Measurements from ENCODE around the gene MACO1.

MACO1 gene

GRCh38 chr1:25433389-25434186, 2.9 kb downstream of the MACO1 start:
- H3K79me1 ChIP-seq (ENCODE audit: low read length) = peaks cover 11% of the 10 kb centered on the region
- no peaks in the 10 kb centered on the region for H3K36me3 ChIP-seq (ENCODE audit: control insufficient read depth, insufficient read depth, low read length)
- H2BK120ac ChIP-seq (ENCODE audit: low read depth, low read length) = no peak overlapping the region
- H3K56ac ChIP-seq (ENCODE audit: low read length) = no peak overlapping the region
- H4K5ac ChIP-seq (ENCODE audit: low read length) = no peak overlapping the region
- peaks cover 35% of the 10 kb centered on the region for H3K79me2 ChIP-seq (ENCODE audit: control insufficient read depth, insufficient read depth, low read length)
- H2AK5ac ChIP-seq (ENCODE audit: low read length) = no peak overlapping the region
- no peak overlapping the region for H4K8ac ChIP-seq (ENCODE audit: low read depth, low read length)
- H3K27ac ChIP-seq (ENCODE audit: low read depth, low read length) = no peak overlapping the region
- no peaks in the 10 kb centered on the region for H3K27me3 ChIP-seq (ENCODE audit: insufficient read depth, low read length, poor library complexity)
- H3K4ac ChIP-seq (ENCODE audit: low read depth, low read length) = no peak overlapping the region
- no peak for DNase-seq
- H3K4me2 ChIP-seq (ENCODE audit: low read length) = no peak overlapping the region
- peak overlapping the region; percentile 48 for H3K23ac ChIP-seq (ENCODE audit: low read length)
- WGBS (ENCODE audit: extremely low coverage, insufficient coverage, low lambda C conversion rate) = no CpG with 5 or more reads among the region's 4 CpGs
- H2BK15ac ChIP-seq (replicated peaks; ENCODE audit: low read depth) = no peak overlapping the region
- H2BK5ac ChIP-seq (ENCODE audit: low read length) = no peak overlapping the region
- H3K9ac ChIP-seq (ENCODE audit: low read length) = peak overlapping the region; percentile 25
- no peaks in the 10 kb centered on the region for H3K4me1 ChIP-seq (ENCODE audit: control insufficient read depth, low read depth, low read length)
- H3K4me3 ChIP-seq (ENCODE audit: low read length) = no peak overlapping the region
- no peak overlapping the region for H3K18ac ChIP-seq (ENCODE audit: low read length)

GRCh38 chr1:25435397-25436108, 4.9 kb downstream of the MACO1 start:
- Histone ChIP-seq H3K4ac (ENCODE audit: low read depth, low read length) (no peak overlapping the region), H2AK5ac (ENCODE audit: low read length) (no peak overlapping the region), H3K23ac (ENCODE audit: low read length) (no peak overlapping the region), H3K4me1 (ENCODE audit: control insufficient read depth, low read depth, low read length) (no peaks in the 10 kb centered on the region), H3K4me3 (ENCODE audit: low read length) (no peak overlapping the region), H3K36me3 (ENCODE audit: control insufficient read depth, insufficient read depth, low read length) (no peaks in the 10 kb centered on the region), H2BK15ac (replicated peaks; ENCODE audit: low read depth) (no peak overlapping the region), H3K4me2 (ENCODE audit: low read length) (no peak overlapping the region), H2BK5ac (ENCODE audit: low read length) (no peak overlapping the region), H3K79me2 (ENCODE audit: control insufficient read depth, insufficient read depth, low read length) (peaks cover 35% of the 10 kb centered on the region), H4K5ac (ENCODE audit: low read length) (no peak overlapping the region), H4K8ac (ENCODE audit: low read depth, low read length) (no peak overlapping the region), H3K79me1 (ENCODE audit: low read length) (peaks cover 12% of the 10 kb centered on the region), H3K18ac (ENCODE audit: low read length) (no peak overlapping the region), H3K27me3 (ENCODE audit: insufficient read depth, low read length, poor library complexity) (no peaks in the 10 kb centered on the region), H3K56ac (ENCODE audit: low read length) (no peak overlapping the region), H3K27ac (ENCODE audit: low read depth, low read length) (no peak overlapping the region), H3K9ac (ENCODE audit: low read length) (no peak overlapping the region), H2BK120ac (ENCODE audit: low read depth, low read length) (no peak overlapping the region)
- no CpG with 5 or more reads among the region's 4 CpGs for WGBS (ENCODE audit: extremely low coverage, insufficient coverage, low lambda C conversion rate)
- no peak for DNase-seq

GRCh38 chr1:25437672-25438071, 7.0 kb downstream of the MACO1 start:
- no CpG with 5 or more reads among the region's 8 CpGs for WGBS (ENCODE audit: extremely low coverage, insufficient coverage, low lambda C conversion rate)
- H3K4ac ChIP-seq (ENCODE audit: low read depth, low read length) = no peak overlapping the region
- H3K4me3 ChIP-seq (ENCODE audit: low read length) = no peak overlapping the region
- H2BK15ac ChIP-seq (replicated peaks; ENCODE audit: low read depth) = no peak overlapping the region
- no peak overlapping the region for H3K23ac ChIP-seq (ENCODE audit: low read length)
- H3K18ac ChIP-seq (ENCODE audit: low read length) = no peak overlapping the region
- no peak overlapping the region for H3K27ac ChIP-seq (ENCODE audit: low read depth, low read length)
- no peak overlapping the region for H2BK5ac ChIP-seq (ENCODE audit: low read length)
- no peaks in the 10 kb centered on the region for H3K27me3 ChIP-seq (ENCODE audit: insufficient read depth, low read length, poor library complexity)
- no peak overlapping the region for H4K8ac ChIP-seq (ENCODE audit: low read depth, low read length)
- no peak for DNase-seq
- no peak overlapping the region for H3K56ac ChIP-seq (ENCODE audit: low read length)
- peaks cover 17% of the 10 kb centered on the region for H3K79me1 ChIP-seq (ENCODE audit: low read length)
- no peak overlapping the region for H3K4me2 ChIP-seq (ENCODE audit: low read length)
- no peaks in the 10 kb centered on the region for H3K36me3 ChIP-seq (ENCODE audit: control insufficient read depth, insufficient read depth, low read length)
- no peak overlapping the region for H4K5ac ChIP-seq (ENCODE audit: low read length)
- no peak overlapping the region for H3K9ac ChIP-seq (ENCODE audit: low read length)
- H2AK5ac ChIP-seq (ENCODE audit: low read length) = no peak overlapping the region
- H3K4me1 ChIP-seq (ENCODE audit: control insufficient read depth, low read depth, low read length) = peaks cover 6% of the 10 kb centered on the region
- no peak overlapping the region for H2BK120ac ChIP-seq (ENCODE audit: low read depth, low read length)
- H3K79me2 ChIP-seq (ENCODE audit: control insufficient read depth, insufficient read depth, low read length) = peaks cover 35% of the 10 kb centered on the region

- peaks cover 6% of the 10 kb centered on the region for H3K4me1 ChIP-seq (ENCODE audit: control insufficient read depth, low read depth, low read length)
- no CpG with 5 or more reads among the region's 6 CpGs for WGBS (ENCODE audit: extremely low coverage, insufficient coverage, low lambda C conversion rate)
- peaks cover 14% of the 10 kb centered on the region for H3K79me1 ChIP-seq (ENCODE audit: low read length)
- H2AK5ac ChIP-seq (ENCODE audit: low read length) = no peak overlapping the region
- H4K5ac ChIP-seq (ENCODE audit: low read length) = no peak overlapping the region
- no peak overlapping the region for H3K4me3 ChIP-seq (ENCODE audit: low read length)
- H3K56ac ChIP-seq (ENCODE audit: low read length) = no peak overlapping the region
- no peak overlapping the region for H2BK5ac ChIP-seq (ENCODE audit: low read length)
- no peak overlapping the region for H2BK15ac ChIP-seq (replicated peaks; ENCODE audit: low read depth)
- no peak overlapping the region for H3K4ac ChIP-seq (ENCODE audit: low read depth, low read length)
- H3K79me2 ChIP-seq (ENCODE audit: control insufficient read depth, insufficient read depth, low read length) = peaks cover 25% of the 10 kb centered on the region
- no peaks in the 10 kb centered on the region for H3K27me3 ChIP-seq (ENCODE audit: insufficient read depth, low read length, poor library complexity)
- H3K27ac ChIP-seq (ENCODE audit: low read depth, low read length) = no peak overlapping the region
- H3K23ac ChIP-seq (ENCODE audit: low read length) = no peak overlapping the region
- H4K8ac ChIP-seq (ENCODE audit: low read depth, low read length) = no peak overlapping the region
- no peak for DNase-seq
- no peak overlapping the region for H2BK120ac ChIP-seq (ENCODE audit: low read depth, low read length)
- H3K9ac ChIP-seq (ENCODE audit: low read length) = no peak overlapping the region
- H3K36me3 ChIP-seq (ENCODE audit: control insufficient read depth, insufficient read depth, low read length) = no peaks in the 10 kb centered on the region
- no peak overlapping the region for H3K4me2 ChIP-seq (ENCODE audit: low read length)
- no peak overlapping the region for H3K18ac ChIP-seq (ENCODE audit: low read length)
Measured at GRCh38 chr1:25439287-25439686, 8.6 kb downstream of the MACO1 start.

- peaks cover 12% of the 10 kb centered on the region for H3K79me2 ChIP-seq (ENCODE audit: control insufficient read depth, insufficient read depth, low read length)
- H2BK15ac ChIP-seq (replicated peaks; ENCODE audit: low read depth) = no peak overlapping the region
- H3K27ac ChIP-seq (ENCODE audit: low read depth, low read length) = no peak overlapping the region
- no peak overlapping the region for H3K56ac ChIP-seq (ENCODE audit: low read length)
- H3K9ac ChIP-seq (ENCODE audit: low read length) = no peak overlapping the region
- H3K36me3 ChIP-seq (ENCODE audit: control insufficient read depth, insufficient read depth, low read length) = no peaks in the 10 kb centered on the region
- no peak overlapping the region for H3K4ac ChIP-seq (ENCODE audit: low read depth, low read length)
- H3K23ac ChIP-seq (ENCODE audit: low read length) = no peak overlapping the region
- H2AK5ac ChIP-seq (ENCODE audit: low read length) = no peak overlapping the region
- no peaks in the 10 kb centered on the region for H3K27me3 ChIP-seq (ENCODE audit: insufficient read depth, low read length, poor library complexity)
- peaks cover 6% of the 10 kb centered on the region for H3K4me1 ChIP-seq (ENCODE audit: control insufficient read depth, low read depth, low read length)
- peak; percentile 38 for DNase-seq
- no peak overlapping the region for H2BK5ac ChIP-seq (ENCODE audit: low read length)
- H2BK120ac ChIP-seq (ENCODE audit: low read depth, low read length) = no peak overlapping the region
- H3K4me3 ChIP-seq (ENCODE audit: low read length) = no peak overlapping the region
- H3K18ac ChIP-seq (ENCODE audit: low read length) = no peak overlapping the region
- no peak overlapping the region for H4K5ac ChIP-seq (ENCODE audit: low read length)
- peaks cover 9% of the 10 kb centered on the region for H3K79me1 ChIP-seq (ENCODE audit: low read length)
- WGBS (ENCODE audit: extremely low coverage, insufficient coverage, low lambda C conversion rate) = no CpG with 5 or more reads among the region's 1 CpG
- no peak overlapping the region for H3K4me2 ChIP-seq (ENCODE audit: low read length)
- no peak overlapping the region for H4K8ac ChIP-seq (ENCODE audit: low read depth, low read length)
Measured at GRCh38 chr1:25442178-25442577, 11.5 kb downstream of the MACO1 start.
